OCI-LY3 (cell line): ENCODE data around the gene TSR3.

Experiments used
- CTCF ChIP-seq: fragments of 200-600, 300-600 bp; sonication (generic); IDR thresholded peaks from 2 replicates; pipeline ENCODE4 v1.5.1; 2014; ENCODE audit warnings: antibody characterized with exemption, low read length, low read depth
- EZH2phosphoT487 ChIP-seq: fragments of 200-600 bp; shearing (Covaris generic); IDR thresholded peaks from 2 replicates; pipeline ENCODE4 v1.6.1; 2018; ENCODE audit warnings: antibody characterized with exemption, mixed run types, low read depth

- TF ChIP-seq CTCF: no peak
- TF ChIP-seq EZH2phosphoT487: no peak
Measured at GRCh38 chr16:1380195-1380594, 28.5 kb upstream of the TSR3 start.
